DMS 273 (cell line): ENCODE results near the gene PALM3.
"Not testable (repeated sequence)": the region's sequence is repeated elsewhere in the genome, so short reads cannot be mapped to it uniquely, and the experiment has no call there.

Experiments
- DNase-seq: peaks from one replicate; lab custom pipeline; 2025; ENCODE audit not compliant: unreplicated experiment; lab: John Stamatoyannopoulos, UW

PALM3 gene

DNA sequence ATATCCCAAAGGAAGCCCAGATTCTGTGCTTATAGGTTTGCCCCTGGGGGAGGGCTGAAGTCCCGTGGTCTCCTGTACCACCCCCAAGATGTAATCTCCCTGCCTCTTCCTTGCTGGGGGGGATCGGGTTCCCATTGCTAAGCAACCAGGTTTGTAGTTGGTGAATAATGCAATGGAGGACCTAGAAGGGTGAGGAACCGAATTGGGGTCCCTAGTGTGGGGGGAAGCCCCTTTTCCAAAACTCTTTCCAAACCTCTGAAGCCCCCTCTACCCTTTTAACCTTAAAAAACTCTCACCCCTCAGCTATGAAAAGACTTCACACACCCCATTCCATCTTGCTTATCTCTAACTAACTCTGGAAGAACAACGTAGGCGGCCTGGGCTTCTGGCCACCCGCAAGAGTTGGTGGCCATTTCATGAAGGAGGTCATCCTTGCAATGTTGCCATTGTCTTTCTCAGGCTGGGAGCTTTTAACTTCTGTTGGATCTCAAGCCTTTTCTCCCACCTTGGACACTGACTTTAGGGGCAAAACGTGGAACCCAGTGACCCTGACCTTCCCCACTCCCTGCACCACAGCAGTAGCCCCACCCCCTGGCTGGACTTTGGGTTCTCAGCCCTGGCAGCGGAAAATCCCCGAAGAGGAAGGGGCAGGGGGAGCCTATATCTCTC is 661 bp downstream of the PALM3 start:
- peak; percentile 22 for DNase-seq

DNA sequence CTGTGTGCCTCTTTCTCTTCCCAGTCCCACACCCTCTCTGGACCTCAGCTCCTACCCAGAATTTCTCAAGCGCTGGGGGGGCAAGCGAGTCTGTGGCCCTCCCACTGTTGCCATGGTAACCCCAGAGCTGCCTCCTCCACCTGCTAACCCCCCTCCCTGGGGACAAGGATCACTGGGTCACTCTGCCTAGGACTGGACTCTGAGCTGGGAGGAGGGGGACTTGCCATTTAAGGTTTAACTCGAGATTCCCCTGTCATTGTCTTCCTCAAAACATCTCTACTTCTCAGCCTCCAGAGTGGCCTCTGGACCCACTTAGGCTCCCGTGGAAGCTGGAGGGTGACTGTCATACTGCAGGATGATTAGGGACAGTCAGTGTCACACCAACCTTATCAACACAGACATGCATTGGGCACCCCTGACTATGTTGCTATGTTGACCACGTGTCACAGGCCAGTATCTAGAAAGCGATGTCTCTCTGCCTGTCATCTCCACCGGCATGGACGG is 2.2 kb downstream of the PALM3 start:
- DNase-seq = peak; percentile 39

DNA sequence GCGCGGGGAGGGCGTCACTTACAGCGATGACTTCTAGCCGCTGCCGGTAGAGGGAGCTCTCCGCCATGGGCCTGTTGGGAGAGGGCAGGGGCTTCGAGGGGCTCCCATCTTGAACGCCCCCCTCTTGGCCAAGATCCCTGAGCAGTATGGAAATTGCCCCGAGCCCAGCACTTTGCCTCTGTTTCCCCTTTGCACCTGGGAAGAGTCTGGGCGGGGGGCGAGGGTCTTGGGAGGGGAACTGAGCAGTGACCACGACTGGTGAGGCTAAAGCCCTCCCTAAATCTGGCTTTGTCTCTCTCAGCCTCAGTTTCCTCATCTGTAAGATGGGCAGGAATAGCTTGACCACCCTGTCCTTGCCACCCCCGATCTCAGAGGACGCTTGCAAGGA is 2.8 kb downstream of the PALM3 start:
- no peak for DNase-seq

DNA sequence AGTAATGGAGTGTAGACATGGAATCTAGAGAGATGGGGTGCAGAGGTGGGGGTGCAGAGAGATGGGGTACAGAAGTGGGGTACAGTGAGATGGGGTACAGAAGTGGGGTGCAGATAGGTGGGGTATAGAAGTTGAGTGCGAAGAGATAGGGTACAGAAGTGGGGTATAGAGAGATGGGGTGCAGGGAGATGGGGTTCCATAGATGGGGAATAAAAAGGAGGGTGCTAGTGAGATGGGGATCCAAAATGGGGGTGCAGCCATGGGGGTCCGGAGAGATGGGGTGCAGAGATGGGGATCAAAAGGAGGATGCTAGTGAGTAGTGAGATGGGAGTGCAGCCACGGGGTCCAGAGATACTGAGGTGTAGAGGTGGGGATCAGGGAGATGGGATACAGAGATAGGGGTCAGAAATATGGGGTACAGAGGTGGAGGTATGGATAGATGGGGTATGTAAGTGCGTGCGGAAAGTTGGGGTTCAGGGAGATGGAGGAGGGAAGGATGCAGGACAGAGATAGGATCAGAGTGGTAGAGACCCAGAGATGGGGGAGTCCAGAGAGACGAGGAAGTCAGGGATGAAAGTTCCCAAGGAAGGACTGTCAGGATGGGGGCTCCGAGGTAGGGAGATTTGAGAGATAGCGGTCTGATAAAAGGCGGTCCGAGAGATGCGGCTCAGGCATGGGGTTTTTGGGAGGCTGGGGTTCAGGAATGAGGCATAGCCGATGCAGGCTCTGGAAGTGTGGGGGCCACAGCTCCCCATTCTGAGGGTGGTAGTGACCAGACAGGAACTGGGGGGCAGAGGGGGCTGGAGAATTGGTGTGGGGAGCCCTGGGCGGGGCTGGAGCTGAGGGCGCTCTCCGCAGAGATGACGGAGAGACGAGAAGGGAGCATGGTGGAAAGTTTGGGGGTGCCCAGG is 3.4 kb downstream of the PALM3 start:
- no peak for DNase-seq

DNA sequence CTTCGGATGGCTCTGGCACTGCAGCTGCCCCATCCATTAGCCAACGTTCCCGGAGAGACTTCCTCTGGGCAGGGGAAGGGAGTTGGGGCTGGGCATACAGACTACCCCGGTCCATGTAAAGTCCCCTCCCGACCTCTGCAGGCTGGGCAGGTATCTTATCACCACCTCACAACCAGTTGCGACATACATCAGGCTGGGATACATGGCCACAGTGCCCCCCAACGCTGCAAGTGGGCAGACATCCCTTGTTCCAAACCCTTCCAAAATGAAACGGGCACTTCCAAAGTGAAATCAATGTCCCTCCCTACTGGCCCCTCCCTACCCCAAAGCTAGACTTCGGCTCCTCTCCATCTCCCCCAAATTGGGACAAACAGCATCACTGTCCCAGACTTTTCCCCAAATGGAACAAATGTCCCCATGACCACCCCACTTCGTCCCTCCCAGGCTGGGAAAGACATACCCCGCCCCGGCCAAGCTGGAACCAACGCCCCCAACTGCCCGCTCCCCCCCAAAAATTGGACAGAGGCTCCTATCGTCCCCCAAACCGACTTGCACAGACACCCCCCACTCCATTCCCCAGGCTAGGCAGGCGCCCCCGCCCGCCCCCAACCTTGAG is 5.0 kb downstream of the PALM3 start:
- DNase-seq = peak; percentile 34

DNA sequence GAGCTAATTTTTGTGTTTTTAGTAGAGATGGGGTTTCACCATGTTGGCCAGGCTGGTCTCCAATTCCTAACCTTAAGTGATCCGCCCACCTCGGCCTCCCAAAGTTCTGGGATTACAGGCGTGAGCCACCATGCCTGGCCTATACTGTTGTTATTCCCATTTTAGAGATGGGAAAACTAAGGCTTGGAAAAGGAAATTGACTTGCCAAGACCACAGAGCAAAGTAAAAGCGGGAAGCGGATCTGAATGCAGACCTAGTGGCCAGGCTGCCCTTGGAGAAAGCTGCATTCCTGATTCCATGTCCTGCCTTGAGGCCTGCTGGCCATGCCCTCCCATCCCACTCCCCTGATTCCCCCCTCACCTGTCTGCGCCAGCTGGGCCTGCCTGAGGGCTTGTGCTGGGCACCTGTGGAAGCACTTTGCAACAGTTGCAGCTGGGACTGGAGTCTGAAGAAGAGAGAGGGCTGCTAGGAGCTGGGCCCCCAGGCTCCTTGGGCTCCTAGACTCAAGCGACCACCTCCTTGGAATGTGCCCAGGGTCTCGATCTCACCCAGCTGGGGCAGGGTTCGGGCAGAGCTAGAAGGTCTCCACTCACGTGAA is 5.7 kb downstream of the PALM3 start:
- no peak for DNase-seq

DNA sequence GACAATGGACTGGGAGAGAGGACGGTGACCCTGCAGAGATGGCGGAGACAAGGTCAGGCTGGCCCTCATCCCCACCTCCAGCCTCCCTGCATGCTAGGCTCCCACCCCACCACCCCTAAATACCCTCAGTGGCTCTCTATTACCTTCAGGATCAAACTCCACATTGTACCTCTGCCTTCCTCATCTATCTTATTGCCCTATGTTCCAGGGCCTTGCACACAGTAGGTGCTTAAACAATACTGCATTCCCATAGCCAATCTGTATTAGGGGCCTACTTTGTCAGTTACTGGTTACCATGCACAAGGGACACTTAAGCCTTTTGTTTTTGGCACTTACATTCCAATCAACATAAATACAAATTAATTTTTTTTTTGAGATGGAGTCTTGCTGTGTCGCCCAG is 6.5 kb downstream of the PALM3 start:
- DNase-seq = no peak

DNA sequence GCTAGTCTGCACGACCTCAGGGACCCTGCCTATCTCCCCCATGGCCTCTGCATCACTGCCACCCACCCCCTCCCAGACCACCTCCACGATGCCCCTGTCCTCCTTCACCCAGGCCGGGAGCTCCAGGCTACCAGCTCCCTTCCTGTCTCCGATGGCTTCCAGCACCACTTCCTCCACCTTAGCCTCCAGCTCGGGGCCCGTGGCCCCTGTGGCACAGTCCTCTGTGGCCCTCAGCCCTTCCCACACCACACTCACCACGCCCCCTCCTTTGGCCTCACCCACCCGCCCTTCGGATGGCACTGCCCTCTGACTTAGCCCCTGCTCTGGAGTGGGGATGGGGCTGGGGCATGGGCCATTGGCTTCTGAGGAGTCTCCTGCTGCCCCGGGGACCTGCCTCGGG is 7.2 kb downstream of the PALM3 start:
- DNase-seq = no peak

DNA sequence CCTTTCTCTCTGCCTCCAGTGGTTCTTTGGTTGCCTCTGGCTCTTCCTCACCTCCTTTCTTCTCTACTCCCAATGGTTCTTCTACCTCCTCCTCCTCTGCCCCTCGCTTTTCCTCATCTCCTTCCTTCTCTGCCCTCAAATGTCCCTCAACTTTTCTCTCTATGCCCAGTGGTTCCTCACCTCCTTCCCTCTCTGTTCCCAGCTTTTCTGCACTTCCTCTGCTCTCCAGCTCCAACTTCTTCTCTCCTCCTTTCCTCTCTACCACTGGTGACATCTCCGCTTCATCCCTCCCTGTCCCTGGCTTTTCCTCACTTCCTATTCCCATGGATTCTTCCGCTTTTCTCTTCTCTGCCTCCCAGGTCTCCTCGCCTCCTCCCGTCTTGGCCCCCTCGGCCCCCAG is 7.8 kb downstream of the PALM3 start:
- DNase-seq = no peak

DNA sequence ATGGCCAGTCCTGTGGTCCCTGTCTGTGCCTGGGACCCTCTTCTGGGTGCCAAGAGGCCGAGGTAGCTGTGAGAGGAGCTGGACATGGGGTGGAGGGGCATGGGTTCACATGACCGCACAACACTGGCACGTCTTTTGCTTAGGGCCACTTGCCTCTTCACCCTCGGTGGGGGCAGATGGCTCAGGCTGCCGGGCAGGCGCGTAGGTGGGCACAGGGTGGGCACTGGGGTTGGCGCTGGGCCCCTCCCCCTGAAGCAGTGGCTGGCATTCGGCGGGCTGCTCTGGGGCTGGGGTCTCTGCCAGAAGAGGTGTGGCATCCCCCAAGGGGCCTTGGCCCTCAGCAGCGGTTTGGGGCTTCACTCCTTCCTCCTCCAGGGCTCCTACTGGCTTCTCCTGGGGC is 8.4 kb downstream of the PALM3 start:
- no peak for DNase-seq

DNA sequence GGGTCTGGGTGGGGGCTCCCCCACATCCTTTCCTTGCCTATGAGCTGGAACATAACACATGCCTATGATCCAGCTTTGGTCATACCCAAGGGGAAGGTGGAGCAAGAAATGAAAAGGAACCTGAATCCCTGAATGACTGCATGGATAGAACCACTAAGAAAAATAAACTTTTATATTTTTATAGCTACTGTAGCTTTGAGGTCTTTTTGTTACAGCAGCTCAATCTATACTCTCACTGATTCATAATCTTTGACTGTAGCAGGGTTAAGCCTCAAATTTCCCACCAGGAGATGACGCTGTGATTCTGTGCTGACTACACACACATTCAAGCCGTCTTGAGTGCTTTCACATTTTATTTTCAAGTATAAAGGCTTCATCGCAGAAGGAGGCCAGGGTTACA is 8.8 kb downstream of the PALM3 start:
- no peak for DNase-seq

DNA sequence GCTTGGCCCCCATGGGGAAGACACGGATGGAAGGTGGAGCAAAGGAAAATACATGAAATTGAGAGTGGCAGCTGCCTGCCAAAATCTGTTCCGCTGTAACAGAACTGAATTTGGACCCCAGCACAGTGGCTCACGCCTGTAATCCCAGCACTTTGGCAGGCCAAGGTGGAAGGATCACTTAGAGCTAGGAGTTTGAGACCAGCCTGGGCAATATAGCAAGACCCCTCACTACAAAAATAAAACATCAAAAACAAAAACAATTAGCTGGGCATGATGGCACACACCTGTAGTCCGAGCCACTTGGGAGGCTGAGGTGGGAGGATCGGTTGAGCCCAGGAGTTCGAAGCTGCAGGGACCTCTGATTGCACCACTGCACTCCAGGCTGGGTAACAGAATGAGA is 9.4 kb downstream of the PALM3 start:
- DNase-seq = no peak

DNA sequence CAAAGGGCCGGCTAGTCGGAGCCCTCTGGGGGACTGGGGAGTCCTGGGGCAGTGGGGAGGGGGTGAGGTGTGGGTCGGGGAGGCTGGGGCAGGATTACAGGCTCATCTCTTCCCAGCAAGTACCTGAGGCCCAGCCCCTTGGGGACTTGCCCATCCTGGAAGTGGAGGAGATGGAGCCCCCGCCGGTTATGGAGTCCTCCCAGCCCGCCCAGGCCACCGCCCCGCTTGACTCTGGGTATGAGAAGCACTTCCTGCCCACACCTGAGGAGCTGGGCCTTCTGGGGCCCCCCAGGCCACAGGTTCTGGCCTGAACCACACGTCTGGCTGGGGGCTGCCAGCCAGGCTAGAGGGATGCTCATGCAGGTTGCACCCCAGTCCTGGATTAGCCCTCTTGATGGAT is 9.9 kb downstream of the PALM3 start:
- DNase-seq = no peak

DNA sequence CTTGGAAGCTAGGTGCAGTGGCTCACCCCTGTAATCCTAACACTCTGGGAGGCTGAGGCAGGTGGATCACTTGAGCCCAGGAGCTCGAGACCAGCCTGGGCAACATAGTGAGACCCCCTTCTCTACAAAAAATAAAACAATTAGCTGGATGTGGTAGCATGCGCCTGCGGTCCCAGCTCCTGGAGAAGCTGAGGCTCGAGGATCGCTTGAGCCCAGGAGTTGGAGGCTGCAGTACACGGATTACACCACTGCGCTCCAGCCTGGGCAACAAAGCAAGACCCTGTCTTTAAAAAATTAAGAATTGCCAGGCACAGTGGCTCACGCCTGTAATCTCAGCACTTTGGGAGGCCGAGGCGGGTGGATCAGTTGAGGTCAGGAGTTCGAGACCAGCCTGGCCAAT is 10.9 kb downstream of the PALM3 start:
- not testable (repeated sequence) for DNase-seq

DNA sequence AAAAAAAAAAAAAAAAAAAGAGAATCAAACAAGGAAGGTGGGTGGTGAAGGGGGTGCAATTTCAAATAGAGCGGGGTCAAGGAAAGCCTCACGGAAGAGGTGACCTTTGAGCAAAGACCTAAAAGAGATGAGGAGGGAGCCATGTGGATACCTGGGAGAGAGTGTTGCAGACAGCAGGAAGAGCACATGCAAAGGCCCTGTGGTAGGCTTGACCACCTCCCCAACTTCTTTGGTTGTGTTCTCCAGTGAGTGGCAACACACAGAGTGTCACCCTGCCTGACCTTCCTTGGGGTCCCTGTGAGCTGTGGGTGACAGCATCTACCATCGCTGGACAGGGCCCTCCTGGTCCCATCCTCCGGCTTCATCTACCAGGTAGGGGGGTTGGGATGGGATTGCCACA is 11.4 kb downstream of the PALM3 start:
- DNase-seq = no peak

DNA sequence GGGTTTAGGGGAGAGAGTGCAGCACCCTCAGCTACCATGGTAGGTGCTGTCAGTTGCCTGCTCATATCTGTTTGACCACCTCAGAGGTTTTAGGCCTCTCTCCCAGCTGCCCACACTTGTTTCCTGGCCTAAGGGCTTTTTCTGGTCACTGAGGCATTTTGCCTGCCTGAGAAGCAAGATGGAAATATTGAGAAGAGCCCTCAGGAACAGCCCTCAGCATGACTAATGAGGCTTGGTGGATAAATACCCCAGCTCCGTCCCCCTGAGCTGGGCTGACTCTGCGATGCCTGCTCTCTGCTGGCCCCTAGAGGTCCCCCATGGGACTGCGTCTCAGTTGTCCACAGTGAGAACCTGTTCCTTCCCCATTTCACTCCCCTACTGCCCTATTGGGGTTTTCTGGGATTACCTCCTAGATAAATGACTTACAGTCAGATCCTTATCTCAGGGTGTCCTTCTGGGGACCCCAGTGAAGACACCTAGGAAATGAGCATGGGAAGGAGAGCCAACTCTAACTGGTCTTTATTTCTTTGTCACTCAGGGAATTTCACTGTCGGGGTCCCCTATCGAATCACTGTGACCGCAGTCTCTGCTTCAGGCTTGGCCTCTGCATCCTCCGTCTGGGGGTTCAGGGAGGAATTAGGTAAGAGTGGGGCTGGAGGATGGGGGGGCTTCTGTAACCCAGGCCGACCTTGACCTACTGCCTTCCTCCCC is 13.3 kb downstream of the PALM3 start:
- peak; percentile 72 for DNase-seq

DNA sequence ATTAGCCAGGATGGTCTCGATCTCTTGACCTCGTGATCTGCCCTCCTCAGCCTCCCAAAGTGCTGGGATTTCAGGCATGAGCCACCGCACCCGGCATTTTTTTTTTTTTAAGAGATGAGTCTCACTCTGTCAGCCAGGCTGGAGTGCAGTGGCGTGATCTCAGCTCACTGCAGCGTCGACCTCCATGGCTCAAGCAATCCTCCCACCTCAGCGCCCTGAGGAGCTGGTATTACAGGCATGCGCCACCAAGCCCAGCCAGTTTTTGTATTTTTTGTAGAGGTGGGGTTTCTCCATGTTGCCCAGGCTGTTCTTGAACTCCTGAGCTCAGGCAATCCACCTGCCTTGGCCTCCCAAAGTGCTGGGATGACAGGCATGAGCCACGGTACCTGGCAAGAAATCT is 14.0 kb downstream of the PALM3 start:
- not testable (repeated sequence) for DNase-seq

DNA sequence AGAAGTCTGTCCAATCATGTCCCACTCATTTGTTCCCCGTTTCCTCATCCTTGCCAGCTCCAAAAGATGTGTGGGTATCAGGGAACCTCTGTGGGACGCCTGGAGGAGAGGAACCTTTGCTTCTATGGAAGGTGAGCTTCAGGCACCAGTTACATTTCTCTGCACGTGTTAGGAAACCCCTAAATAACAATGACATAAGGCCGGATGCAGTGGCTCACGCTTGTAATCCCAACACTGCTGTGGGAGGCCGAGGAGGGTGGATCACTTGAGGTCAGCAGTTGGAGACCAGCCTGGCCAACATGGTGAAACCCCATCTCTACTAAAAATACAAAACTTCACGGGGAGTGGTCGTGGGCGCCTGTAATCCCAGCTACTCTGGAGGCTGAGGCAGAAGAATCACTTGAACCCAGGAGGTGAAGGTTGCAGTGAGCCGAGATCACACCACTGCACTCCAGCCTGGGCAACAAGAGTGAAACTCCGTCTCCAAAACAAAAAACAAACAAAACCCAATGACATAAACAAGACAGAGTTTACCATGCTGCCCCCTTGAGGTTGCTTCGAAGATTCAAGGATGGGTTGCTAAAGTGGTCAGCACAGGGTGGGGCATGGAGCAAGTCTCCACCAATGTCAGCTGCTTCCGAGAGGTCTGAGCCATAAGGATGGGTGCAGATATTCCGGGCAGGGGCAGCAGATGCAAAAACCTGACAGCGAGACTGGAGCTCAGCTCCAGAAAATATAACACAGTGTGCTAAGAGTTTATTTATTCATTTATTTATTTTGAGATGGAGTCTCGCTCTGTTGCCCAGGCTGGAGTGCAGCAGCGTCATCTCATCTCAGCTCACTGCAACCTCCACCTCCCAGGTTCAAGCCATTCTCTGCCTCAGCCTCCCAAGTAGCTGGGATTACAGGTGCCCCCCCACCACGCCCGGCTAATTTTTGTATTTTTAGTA is 18.9 kb downstream of the PALM3 start:
- DNase-seq = peak; percentile 71

DNA sequence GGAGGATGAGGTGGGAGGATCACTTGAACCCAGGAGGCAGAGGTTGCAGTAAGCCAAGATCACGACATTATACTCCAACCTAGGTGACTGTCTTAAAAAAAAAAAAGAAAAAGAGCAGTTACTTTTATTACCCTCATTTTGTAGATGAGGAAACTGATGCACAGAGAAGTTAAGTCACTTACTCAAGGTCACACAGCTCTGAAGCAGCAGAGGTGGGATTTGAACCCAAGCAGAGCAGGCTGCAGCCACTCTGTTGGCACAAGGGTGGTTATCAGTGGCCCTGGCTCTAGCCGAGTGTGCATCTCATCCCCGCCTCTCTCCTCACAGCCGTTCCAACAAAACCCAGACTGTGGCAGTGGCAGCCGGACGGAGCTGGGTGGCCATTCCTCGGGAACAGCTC is 22.7 kb downstream of the PALM3 start:
- DNase-seq = no peak

DNA sequence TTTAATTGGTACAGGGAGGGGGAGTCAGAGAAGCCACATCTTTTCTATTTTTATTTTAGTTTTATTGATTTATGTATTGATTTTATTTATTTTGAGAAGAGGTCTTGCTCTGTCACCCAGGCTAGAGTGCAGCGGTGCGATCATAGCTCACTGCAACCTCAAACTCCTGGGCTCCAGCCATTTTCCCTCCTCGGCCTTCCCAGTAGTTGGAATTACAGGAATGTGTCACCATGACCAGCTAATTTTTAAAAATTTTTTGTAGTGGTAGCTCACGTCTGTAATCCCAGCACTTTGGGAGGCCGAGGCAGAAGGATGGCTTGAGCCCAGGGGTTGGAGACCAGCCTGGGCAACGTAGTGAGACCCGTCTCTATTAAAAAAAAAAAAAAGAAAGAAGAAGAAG is 26.2 kb downstream of the PALM3 start:
- no peak for DNase-seq
